HEK293 (cell line): Measurements from ENCODE around the gene ANGPTL8.

Experiments used
- CTCF ChIA-PET: fragments of 350-600 bp; formaldehyde crosslinking; extraction: SDS; loops from one replicate; lab custom pipeline; 2021; ENCODE audit warnings: antibody characterized with exemption; lab: Yijun Ruan, JAX
- POLR2A ChIA-PET: fragments of 300-600 bp; formaldehyde crosslinking; extraction: SDS; loops from one replicate; lab custom pipeline; 2020; ENCODE audit warnings: antibody characterized with exemption, inconsistent platforms; lab: Yijun Ruan, JAX
- H3K27ac ChIP-seq: fragments of 200-500 bp; sonication (Bioruptor generic); 2 replicates; pipeline ENCODE4 v1.5.1; 2014; ENCODE audit warnings: low read depth, low read length, control low read depth, inconsistent platforms; ENCODE audit errors: extremely low read depth
- H3K36me3 ChIP-seq, 2 experiments: fragments of 200-500 bp in 1 of 2; sonication (Bioruptor generic) in 1 of 2; 1 replicate in 1 of 2; 2 replicates in 1 of 2; pipeline ENCODE4 v1.5.1; 2014 to 2017; ENCODE audit warnings: inconsistent platforms in 2 of 2, low read length in 2 of 2; ENCODE audit not compliant: control insufficient read depth in 2 of 2, insufficient read depth in 1 of 2
- H3K4me1 ChIP-seq: fragments of 200-500 bp; sonication (Bioruptor generic); 2 replicates; pipeline ENCODE4 v1.5.1; 2014; ENCODE audit warnings: mild to moderate bottlenecking, low read length, inconsistent platforms; ENCODE audit not compliant: control insufficient read depth, insufficient read depth
- H3K4me3 ChIP-seq: 2 replicates; pipeline ENCODE4 v1.5.1; 2011; ENCODE audit warnings: low read depth, mild to moderate bottlenecking, control low read depth, low read length, moderate library complexity
- H3K9me3 ChIP-seq: fragments of 200-500 bp; sonication (Bioruptor generic); 2 replicates; pipeline ENCODE4 v1.5.1; 2014; ENCODE audit warnings: low read depth, low read length, inconsistent platforms; ENCODE audit not compliant: control insufficient read depth, insufficient read depth
- MZF1 ChIP-seq: fragments of 450-650 bp; formaldehyde crosslinking; IDR thresholded peaks from 2 replicates; pipeline ENCODE4 v1.5.1; 2017; ENCODE audit warnings: missing biosample characterization, missing genetic modification characterization, borderline replicate concordance
- OVOL3 ChIP-seq: fragments of 450-650 bp; formaldehyde crosslinking; IDR thresholded peaks from 2 replicates; pipeline ENCODE4 v1.5.1; 2016; ENCODE audit warnings: missing biosample characterization, missing genetic modification characterization
- SCRT2 ChIP-seq: fragments of 450-650 bp; formaldehyde crosslinking; IDR thresholded peaks from 2 replicates; pipeline ENCODE4 v1.5.1; 2016; ENCODE audit warnings: missing biosample characterization, missing genetic modification characterization
- SP2 ChIP-seq: fragments of 450-650 bp; formaldehyde crosslinking; IDR thresholded peaks from 2 replicates; pipeline ENCODE4 v1.5.1; 2016; ENCODE audit warnings: missing biosample characterization, missing genetic modification characterization
- SP3 ChIP-seq: fragments of 450-650 bp; formaldehyde crosslinking; IDR thresholded peaks from 2 replicates; pipeline ENCODE4 v1.5.1; 2016; ENCODE audit warnings: missing biosample characterization, missing genetic modification characterization
- SP7 ChIP-seq: fragments of 450-650 bp; formaldehyde crosslinking; IDR thresholded peaks from 2 replicates; pipeline ENCODE4 v1.5.1; 2016; ENCODE audit warnings: missing biosample characterization, missing genetic modification characterization
- ZBTB17 ChIP-seq: fragments of 450-650 bp; formaldehyde crosslinking; IDR thresholded peaks from 2 replicates; pipeline ENCODE4 v1.5.1; 2016; ENCODE audit warnings: missing biosample characterization, missing genetic modification characterization
- ZNF138 ChIP-seq: fragments of 450-650 bp; formaldehyde crosslinking; IDR thresholded peaks from 2 replicates; pipeline ENCODE4 v1.5.1; 2016; ENCODE audit warnings: missing biosample characterization, missing genetic modification characterization, borderline replicate concordance
- ZNF16 ChIP-seq: fragments of 450-650 bp; formaldehyde crosslinking; IDR thresholded peaks from 2 replicates; pipeline ENCODE4 v1.5.1; 2016; ENCODE audit warnings: low read depth, missing biosample characterization, missing genetic modification characterization
- ZNF169 ChIP-seq: fragments of 450-650 bp; formaldehyde crosslinking; IDR thresholded peaks from 2 replicates; pipeline ENCODE4 v1.5.1; 2016; ENCODE audit warnings: missing biosample characterization, missing genetic modification characterization
- ZNF2 ChIP-seq: fragments of 450-650 bp; formaldehyde crosslinking; IDR thresholded peaks from 2 replicates; pipeline ENCODE4 v1.5.1; 2016; ENCODE audit warnings: missing biosample characterization, missing genetic modification characterization
- ZNF211 ChIP-seq: fragments of 450-650 bp; formaldehyde crosslinking; IDR thresholded peaks from 2 replicates; pipeline ENCODE4 v1.5.1; 2016; ENCODE audit warnings: low read depth, missing biosample characterization, missing genetic modification characterization
- ZNF23 ChIP-seq: fragments of 450-650 bp; formaldehyde crosslinking; IDR thresholded peaks from 2 replicates; pipeline ENCODE4 v1.5.1; 2016; ENCODE audit warnings: missing biosample characterization, missing genetic modification characterization, borderline replicate concordance
- ZNF24 ChIP-seq: fragments of 450-650 bp; formaldehyde crosslinking; IDR thresholded peaks from 2 replicates; pipeline ENCODE4 v1.5.1; 2016; ENCODE audit warnings: missing biosample characterization, missing genetic modification characterization
- ZNF266 ChIP-seq: fragments of 450-650 bp; formaldehyde crosslinking; IDR thresholded peaks from 2 replicates; pipeline ENCODE4 v1.5.1; 2016; ENCODE audit warnings: missing biosample characterization, missing genetic modification characterization, low read depth
- ZNF350 ChIP-seq: fragments of 450-650 bp; formaldehyde crosslinking; IDR thresholded peaks from 2 replicates; pipeline ENCODE4 v1.5.0; 2017; ENCODE audit warnings: missing biosample characterization, mild to moderate bottlenecking, missing genetic modification characterization
- ZNF354C ChIP-seq: fragments of 450-650 bp; formaldehyde crosslinking; IDR thresholded peaks from 2 replicates; pipeline ENCODE4 v1.5.1; 2016; ENCODE audit warnings: missing biosample characterization, missing genetic modification characterization, low read depth, borderline replicate concordance
- ZNF548 ChIP-seq: fragments of 450-650 bp; formaldehyde crosslinking; IDR thresholded peaks from 2 replicates; pipeline ENCODE4 v1.5.1; 2016; ENCODE audit warnings: missing biosample characterization, missing genetic modification characterization
- ZNF558 ChIP-seq: fragments of 450-650 bp; formaldehyde crosslinking; IDR thresholded peaks from 2 replicates; pipeline ENCODE4 v1.5.1; 2016; ENCODE audit warnings: missing biosample characterization, missing genetic modification characterization
- ZNF561 ChIP-seq: fragments of 450-650 bp; IDR thresholded peaks from 2 replicates; pipeline ENCODE4 v1.5.1; 2018; ENCODE audit warnings: missing biosample characterization, missing genetic modification characterization, borderline replicate concordance
- ZNF600 ChIP-seq: fragments of 450-650 bp; formaldehyde crosslinking; IDR thresholded peaks from 2 replicates; pipeline ENCODE4 v1.5.1; 2016; ENCODE audit warnings: missing biosample characterization, missing genetic modification characterization
- ZNF623 ChIP-seq: fragments of 450-650 bp; formaldehyde crosslinking; IDR thresholded peaks from 2 replicates; pipeline ENCODE4 v1.5.1; 2016; ENCODE audit warnings: missing biosample characterization, missing genetic modification characterization
- ZNF626 ChIP-seq: fragments of 450-650 bp; sonication (Bioruptor Pico); formaldehyde crosslinking; IDR thresholded peaks from 2 replicates; pipeline ENCODE4 v1.5.1; 2018; ENCODE audit warnings: missing biosample characterization, missing genetic modification characterization, inconsistent platforms
- ZNF654 ChIP-seq: fragments of 450-650 bp; formaldehyde crosslinking; IDR thresholded peaks from 2 replicates; pipeline ENCODE4 v1.5.1; 2016; ENCODE audit warnings: low read depth, missing biosample characterization, missing genetic modification characterization
- ZNF658 ChIP-seq: fragments of 450-650 bp; formaldehyde crosslinking; IDR thresholded peaks from 2 replicates; pipeline ENCODE4; 2016; ENCODE audit warnings: missing biosample characterization, missing genetic modification characterization
- ZNF660 ChIP-seq: fragments of 450-650 bp; IDR thresholded peaks from 2 replicates; pipeline ENCODE4 v1.5.1; 2018; ENCODE audit warnings: missing biosample characterization, mild to moderate bottlenecking, missing genetic modification characterization
- ZNF664 ChIP-seq: fragments of 450-650 bp; formaldehyde crosslinking; IDR thresholded peaks from 2 replicates; pipeline ENCODE4 v1.5.1; 2016; ENCODE audit warnings: missing biosample characterization, missing genetic modification characterization
- ZNF670 ChIP-seq: fragments of 450-650 bp; formaldehyde crosslinking; IDR thresholded peaks from 2 replicates; pipeline ENCODE4 v1.5.1; 2016; ENCODE audit warnings: missing biosample characterization, missing genetic modification characterization, low read depth
- ZNF76 ChIP-seq: fragments of 450-650 bp; formaldehyde crosslinking; IDR thresholded peaks from 2 replicates; pipeline ENCODE4; 2016; ENCODE audit warnings: low read depth, missing biosample characterization, missing genetic modification characterization, borderline replicate concordance
- ZSCAN16 ChIP-seq: fragments of 450-650 bp; formaldehyde crosslinking; IDR thresholded peaks from 2 replicates; pipeline ENCODE4 v1.5.1; 2016; ENCODE audit warnings: missing biosample characterization, missing genetic modification characterization
- ZXDB ChIP-seq: fragments of 450-650 bp; formaldehyde crosslinking; IDR thresholded peaks from 2 replicates; pipeline ENCODE4 v1.5.1; 2016; ENCODE audit warnings: missing biosample characterization, missing genetic modification characterization
- TF ChIP-seq, protein P1 (sequence below): fragments of 450-650 bp; formaldehyde crosslinking; IDR thresholded peaks from 2 replicates; pipeline ENCODE4 v1.5.1; 2016; ENCODE audit warnings: missing biosample characterization, missing genetic modification characterization, borderline replicate concordance
- TF ChIP-seq, protein P2 (sequence below): fragments of 450-650 bp; formaldehyde crosslinking; IDR thresholded peaks from 2 replicates; pipeline ENCODE4 v1.5.1; 2016; ENCODE audit warnings: missing biosample characterization, missing genetic modification characterization

ANGPTL8 gene

DNA sequence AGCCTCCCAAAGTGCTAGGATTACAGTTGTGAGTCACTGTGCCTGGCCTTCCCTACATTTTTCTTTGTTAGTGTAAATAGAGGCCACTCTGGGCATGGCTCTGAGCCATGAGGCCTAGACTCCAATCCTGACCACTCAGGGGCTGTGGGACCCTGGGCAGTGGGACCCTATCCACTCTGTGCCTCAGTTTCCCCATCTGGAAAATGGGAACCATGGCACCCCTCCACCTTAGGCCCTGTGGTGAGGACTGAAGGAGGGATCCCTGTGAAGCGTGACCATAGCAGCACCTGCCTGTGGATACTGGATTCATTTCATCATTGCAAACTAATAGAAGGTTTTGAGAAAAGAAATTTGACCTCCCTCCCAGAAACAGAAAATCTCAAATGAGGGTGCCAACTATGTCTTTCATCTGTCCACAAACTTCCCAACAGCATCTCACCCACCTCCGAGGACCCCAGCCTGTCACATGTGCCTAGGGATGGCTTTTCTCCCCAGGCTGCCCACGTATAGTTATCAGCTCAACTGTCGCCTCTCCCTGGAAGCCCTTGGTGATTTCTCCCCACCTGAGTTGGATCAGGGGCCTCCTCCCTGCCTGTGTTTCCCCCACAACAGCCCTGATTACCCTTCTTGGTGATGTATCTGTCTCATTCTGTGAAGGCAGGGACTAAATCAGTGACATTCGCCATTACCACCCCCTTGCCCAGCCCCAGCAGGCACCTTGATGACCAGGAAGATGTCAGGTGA, 5.6 kb downstream of the ANGPTL8 start:
- ChIA-PET POLR2A (no interaction called here), CTCF (interaction anchor here (0.7 kb wide), 1 partner anchor 19 kb away, joined by 3 read pairs; no protein-coding TSS in a partner anchor)
- H3K36me3 ChIP-seq, result peaks cover 0 to 25% of the 10 kb centered on the region in 2 experiments; a peak in 2 of 3 replicates
- no peak overlapping the region for H3K27ac ChIP-seq
- no peak for TF ChIP-seq SP7 (tag by site-specific recombination)
- no peak for TF ChIP-seq MZF1
- TF ChIP-seq ZNF76 (tag by site-specific recombination), result no peak
- TF ChIP-seq ZBTB17 (tag by site-specific recombination), result no peak
- TF ChIP-seq ZNF211 (tag by site-specific recombination), result no peak
- no peak for TF ChIP-seq SP3 (tag by site-specific recombination)
- no peak for TF ChIP-seq ZNF561 (tag by site-specific recombination)
- no peak for TF ChIP-seq ZNF670
- no peak for TF ChIP-seq ZNF664 (tag by site-specific recombination)
- no peak for TF ChIP-seq ZNF24 (tag by site-specific recombination)
- TF ChIP-seq, protein P1, sequence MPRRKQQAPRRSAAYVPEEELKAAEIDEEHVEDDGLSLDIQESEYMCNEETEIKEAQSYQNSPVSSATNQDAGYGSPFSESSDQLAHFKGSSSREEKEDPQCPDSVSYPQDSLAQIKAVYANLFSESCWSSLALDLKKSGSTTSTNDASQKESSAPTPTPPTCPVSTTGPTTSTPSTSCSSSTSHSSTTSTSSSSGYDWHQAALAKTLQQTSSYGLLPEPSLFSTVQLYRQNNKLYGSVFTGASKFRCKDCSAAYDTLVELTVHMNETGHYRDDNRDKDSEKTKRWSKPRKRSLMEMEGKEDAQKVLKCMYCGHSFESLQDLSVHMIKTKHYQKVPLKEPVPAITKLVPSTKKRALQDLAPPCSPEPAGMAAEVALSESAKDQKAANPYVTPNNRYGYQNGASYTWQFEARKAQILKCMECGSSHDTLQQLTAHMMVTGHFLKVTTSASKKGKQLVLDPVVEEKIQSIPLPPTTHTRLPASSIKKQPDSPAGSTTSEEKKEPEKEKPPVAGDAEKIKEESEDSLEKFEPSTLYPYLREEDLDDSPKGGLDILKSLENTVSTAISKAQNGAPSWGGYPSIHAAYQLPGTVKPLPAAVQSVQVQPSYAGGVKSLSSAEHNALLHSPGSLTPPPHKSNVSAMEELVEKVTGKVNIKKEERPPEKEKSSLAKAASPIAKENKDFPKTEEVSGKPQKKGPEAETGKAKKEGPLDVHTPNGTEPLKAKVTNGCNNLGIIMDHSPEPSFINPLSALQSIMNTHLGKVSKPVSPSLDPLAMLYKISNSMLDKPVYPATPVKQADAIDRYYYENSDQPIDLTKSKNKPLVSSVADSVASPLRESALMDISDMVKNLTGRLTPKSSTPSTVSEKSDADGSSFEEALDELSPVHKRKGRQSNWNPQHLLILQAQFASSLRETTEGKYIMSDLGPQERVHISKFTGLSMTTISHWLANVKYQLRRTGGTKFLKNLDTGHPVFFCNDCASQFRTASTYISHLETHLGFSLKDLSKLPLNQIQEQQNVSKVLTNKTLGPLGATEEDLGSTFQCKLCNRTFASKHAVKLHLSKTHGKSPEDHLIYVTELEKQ (tag by site-specific recombination), result no peak
- TF ChIP-seq ZNF623 (tag by site-specific recombination), result no peak
- TF ChIP-seq ZNF600, result no peak
- TF ChIP-seq SP2, result no peak
- no peak for TF ChIP-seq ZNF2
- no peak for TF ChIP-seq ZNF558 (tag by site-specific recombination)
- no peak for TF ChIP-seq ZNF654 (tag by site-specific recombination)
- H3K9me3 ChIP-seq, result no peaks in the 10 kb centered on the region
- no peak overlapping the region for H3K4me3 ChIP-seq
- no peaks in the 10 kb centered on the region for H3K4me1 ChIP-seq

DNA sequence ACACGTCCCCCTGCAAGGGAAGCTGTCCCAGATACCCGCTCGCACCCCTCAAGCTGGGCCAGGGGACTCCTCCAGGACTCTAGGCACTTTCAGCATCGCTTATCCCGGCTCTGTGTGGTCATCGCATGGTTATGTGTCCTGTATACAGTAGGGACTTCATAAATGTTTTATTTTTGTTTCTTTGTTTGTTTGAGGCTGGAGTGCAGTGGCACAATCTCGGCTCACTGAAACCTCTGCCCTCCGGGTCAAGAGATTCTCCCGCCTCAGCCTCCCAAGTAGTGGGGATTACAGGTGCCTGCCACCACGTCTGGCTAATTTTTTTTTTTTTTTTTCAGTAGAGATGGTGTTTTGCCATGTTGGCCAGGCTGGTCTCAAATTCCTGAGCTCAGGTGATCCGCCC, 7.5 kb downstream of the ANGPTL8 start:
- CTCF ChIA-PET, result interaction anchor here (0.6 to 0.7 kb wide), 2 partner anchors 65 to 245 kb away, joined by 3 to 4 read pairs; no protein-coding TSS in a partner anchor
- H3K4me3 ChIP-seq, result no peak overlapping the region
- H3K4me1 ChIP-seq, result no peaks in the 10 kb centered on the region
- H3K27ac ChIP-seq, result no peak overlapping the region
- H3K36me3 ChIP-seq, result peaks cover 0 to 28% of the 10 kb centered on the region in 2 experiments; a peak in 2 of 3 replicates
- POLR2A ChIA-PET, result no interaction called here
- no peaks in the 10 kb centered on the region for H3K9me3 ChIP-seq
- TF ChIP-seq ZNF626 (tag by site-specific recombination) (no peak), ZNF350 (tag by site-specific recombination) (no peak), ZNF658 (no peak), SCRT2 (tag by site-specific recombination) (no peak), SP2 (no peak), ZNF23 (tag by site-specific recombination) (no peak), ZNF266 (tag by site-specific recombination) (no peak), ZNF138 (tag by site-specific recombination) (no peak), ZNF561 (tag by site-specific recombination) (no peak), ZNF16 (tag by site-specific recombination) (no peak), MZF1 (no peak), ZNF354C (tag by site-specific recombination) (no peak), ZNF548 (tag by site-specific recombination) (no peak), ZSCAN16 (no peak), OVOL3 (tag by site-specific recombination) (no peak), ZNF660 (no peak), ZXDB (no peak), ZNF169 (no peak)
- TF ChIP-seq, protein P2, sequence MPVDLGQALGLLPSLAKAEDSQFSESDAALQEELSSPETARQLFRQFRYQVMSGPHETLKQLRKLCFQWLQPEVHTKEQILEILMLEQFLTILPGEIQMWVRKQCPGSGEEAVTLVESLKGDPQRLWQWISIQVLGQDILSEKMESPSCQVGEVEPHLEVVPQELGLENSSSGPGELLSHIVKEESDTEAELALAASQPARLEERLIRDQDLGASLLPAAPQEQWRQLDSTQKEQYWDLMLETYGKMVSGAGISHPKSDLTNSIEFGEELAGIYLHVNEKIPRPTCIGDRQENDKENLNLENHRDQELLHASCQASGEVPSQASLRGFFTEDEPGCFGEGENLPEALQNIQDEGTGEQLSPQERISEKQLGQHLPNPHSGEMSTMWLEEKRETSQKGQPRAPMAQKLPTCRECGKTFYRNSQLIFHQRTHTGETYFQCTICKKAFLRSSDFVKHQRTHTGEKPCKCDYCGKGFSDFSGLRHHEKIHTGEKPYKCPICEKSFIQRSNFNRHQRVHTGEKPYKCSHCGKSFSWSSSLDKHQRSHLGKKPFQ, result no peak
